ENCODE data around the gene GHRH. TPM values are rescaled to one million over a fixed set of nuclear protein-coding genes. Genes with fewer than 3 reads are reported as not detected.

The GHRH gene
- total RNA-seq, 1 donor from 2014 or later, result not detected

DNA sequence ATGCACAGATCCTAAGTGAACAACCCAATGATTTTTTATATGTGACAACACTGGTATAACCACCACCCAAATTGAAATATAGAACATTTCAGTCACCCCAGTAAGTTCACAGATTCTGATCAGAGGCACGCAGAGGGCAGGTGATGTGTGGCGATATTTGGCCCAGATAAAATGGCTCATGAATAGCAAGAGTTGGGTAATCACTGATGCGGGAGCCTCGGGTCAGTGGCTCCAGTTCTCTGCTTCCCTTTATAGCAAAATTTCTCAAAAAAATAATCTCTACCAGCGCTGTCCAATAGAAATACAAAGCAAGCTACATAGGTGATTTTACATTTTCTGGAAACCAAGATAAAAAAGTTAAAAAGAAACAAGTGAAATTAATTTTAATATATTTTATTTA lies 14.9 kb downstream of the GHRH start:
- H3K36me3 Mint-ChIP-seq, result peaks cover 24% of the 10 kb centered on the region
- DNase-seq (ENCODE audit: low spot score in 2 of 2, unreplicated experiment in 2 of 2), result no peak
- no peaks in the 10 kb centered on the region for H3K27me3 Mint-ChIP-seq (ENCODE audit: low read depth)
- TF ChIP-seq, protein P1, sequence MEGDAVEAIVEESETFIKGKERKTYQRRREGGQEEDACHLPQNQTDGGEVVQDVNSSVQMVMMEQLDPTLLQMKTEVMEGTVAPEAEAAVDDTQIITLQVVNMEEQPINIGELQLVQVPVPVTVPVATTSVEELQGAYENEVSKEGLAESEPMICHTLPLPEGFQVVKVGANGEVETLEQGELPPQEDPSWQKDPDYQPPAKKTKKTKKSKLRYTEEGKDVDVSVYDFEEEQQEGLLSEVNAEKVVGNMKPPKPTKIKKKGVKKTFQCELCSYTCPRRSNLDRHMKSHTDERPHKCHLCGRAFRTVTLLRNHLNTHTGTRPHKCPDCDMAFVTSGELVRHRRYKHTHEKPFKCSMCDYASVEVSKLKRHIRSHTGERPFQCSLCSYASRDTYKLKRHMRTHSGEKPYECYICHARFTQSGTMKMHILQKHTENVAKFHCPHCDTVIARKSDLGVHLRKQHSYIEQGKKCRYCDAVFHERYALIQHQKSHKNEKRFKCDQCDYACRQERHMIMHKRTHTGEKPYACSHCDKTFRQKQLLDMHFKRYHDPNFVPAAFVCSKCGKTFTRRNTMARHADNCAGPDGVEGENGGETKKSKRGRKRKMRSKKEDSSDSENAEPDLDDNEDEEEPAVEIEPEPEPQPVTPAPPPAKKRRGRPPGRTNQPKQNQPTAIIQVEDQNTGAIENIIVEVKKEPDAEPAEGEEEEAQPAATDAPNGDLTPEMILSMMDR (IDR thresholded peaks at IDR 0.05; ENCODE audit: unreplicated experiment), result no peak
- no peak overlapping the region for H3K4me3 Mint-ChIP-seq
- H3K9me3 Mint-ChIP-seq, result no peaks in the 10 kb centered on the region
- H3K27ac Mint-ChIP-seq, result no peak overlapping the region
- no peaks in the 10 kb centered on the region for H3K4me1 Mint-ChIP-seq

DNA sequence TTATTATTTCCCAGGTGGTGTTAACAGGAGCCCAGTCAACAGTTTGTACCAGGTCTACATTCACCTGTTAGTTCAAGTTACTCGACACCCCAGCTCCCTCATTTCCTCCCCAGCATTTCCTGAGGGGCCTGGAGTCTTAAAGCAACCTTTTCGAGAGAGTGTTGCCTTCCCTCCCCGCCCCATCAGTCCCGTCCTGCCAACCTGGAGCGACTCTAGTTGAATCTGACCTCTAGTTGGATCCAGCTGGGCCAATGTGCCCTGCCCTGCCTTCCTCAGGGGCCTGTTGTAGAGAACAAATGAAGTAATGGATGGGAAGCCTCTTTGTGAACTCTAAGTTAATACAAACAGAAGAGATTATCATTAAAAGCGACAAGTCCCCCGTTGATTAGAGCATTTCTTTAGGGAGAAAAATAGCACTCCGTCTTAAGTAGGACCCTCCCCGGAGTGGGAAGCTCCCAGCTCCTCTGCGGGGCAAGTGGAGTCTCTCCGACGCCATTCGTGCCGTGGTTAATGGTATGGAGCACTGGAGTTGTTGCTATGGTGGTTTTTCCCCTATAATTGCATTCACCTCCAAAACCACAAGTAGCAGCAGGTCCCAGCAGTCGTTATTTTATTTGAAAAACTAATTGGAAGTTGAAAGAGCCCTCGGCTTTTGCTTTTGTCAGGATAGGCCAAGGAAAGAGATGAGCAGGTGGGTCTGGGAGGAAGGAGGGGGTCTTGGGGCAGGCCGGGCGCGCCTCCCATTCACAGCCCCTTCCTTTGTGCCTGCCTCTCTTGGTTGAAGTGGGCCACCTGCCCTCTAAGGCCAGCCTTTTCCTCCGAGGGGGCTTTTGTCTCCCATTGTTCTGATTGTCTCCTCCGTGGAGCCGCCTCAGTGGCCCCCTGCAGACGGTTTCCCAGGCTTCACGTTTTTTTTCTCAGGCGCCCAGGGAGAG lies 16.1 kb downstream of the GHRH start:
- no peak for DNase-seq (ENCODE audit: low spot score in 2 of 2, unreplicated experiment in 2 of 2)
- H3K4me1 Mint-ChIP-seq, result no peaks in the 10 kb centered on the region

DNA sequence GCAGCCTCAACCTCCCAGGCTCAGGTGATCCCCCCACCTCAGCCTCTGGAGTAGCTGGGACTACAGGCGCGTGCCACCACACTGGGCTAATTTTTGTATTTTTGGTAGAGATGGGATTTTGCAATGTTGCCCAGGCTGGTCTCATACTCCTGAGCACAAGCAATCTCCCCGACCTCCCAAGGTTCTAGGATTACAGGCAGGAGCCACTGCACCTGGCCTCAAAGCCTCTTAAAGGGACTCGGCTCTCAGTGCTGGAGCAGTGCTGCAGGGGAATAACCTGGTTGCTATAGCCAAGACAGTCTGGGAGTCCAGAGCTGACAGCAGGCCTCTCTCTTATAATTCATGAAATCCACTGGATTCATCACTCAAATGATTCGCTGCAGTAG lies 17.0 kb downstream of the GHRH start:
- Mint-ChIP-seq H3K4me3 (no peak overlapping the region), H3K36me3 (peaks cover 30% of the 10 kb centered on the region), H3K27ac (no peak overlapping the region), H3K27me3 (ENCODE audit: low read depth) (no peaks in the 10 kb centered on the region), H3K4me1 (no peaks in the 10 kb centered on the region), H3K9me3 (no peaks in the 10 kb centered on the region)
- no peak for DNase-seq (ENCODE audit: low spot score in 2 of 2, unreplicated experiment in 2 of 2)
- TF ChIP-seq, protein P1 (IDR thresholded peaks at IDR 0.05; ENCODE audit: unreplicated experiment), result no peak

More for the DNA sequence above, 16.1 kb downstream of the GHRH start:
- Mint-ChIP-seq H3K9me3 (no peaks in the 10 kb centered on the region), H3K4me3 (no peak overlapping the region), H3K27ac (peak overlapping the region; percentile 33), H3K36me3 (peaks cover 32% of the 10 kb centered on the region), H3K27me3 (ENCODE audit: low read depth) (no peaks in the 10 kb centered on the region)
- TF ChIP-seq, protein P1 (IDR thresholded peaks at IDR 0.05; ENCODE audit: unreplicated experiment), result no peak

DNA sequence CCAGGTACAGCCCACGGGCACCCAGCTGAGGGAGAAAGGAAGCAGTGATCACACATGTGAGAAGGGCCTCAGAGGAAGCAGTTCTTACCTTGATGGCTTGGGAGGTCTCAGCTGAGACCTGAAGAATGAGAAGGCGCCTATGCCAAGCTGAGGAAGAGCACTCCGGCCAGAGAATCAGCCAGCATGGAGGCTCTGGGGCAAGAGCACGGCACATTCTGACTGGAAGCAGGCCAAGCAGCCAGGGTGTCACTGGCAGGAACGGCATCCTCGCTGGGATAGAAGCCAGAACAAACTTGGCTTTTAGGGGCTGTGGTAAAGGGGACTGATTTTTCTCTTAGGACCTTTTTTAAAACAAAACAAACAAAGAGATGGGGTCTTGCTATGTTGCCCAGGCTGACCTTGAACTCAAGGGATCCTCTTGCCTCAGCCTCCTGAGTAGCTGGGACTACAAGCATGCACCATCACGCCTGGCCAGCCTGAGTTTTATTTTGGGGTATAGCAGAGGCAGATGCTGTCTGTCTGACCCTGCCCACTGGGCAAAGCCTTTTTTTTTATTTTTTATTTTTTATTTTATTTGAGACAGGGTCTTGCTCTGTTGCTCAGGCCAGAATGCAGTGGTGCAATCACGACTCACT lies 17.6 kb downstream of the GHRH start:
- H3K36me3 Mint-ChIP-seq, result peaks cover 32% of the 10 kb centered on the region
- H3K27ac Mint-ChIP-seq, result no peak overlapping the region
- no peak for DNase-seq (ENCODE audit: low spot score in 2 of 2, unreplicated experiment in 2 of 2)
- H3K4me3 Mint-ChIP-seq, result no peak overlapping the region
- TF ChIP-seq, protein P1 (IDR thresholded peaks at IDR 0.05; ENCODE audit: unreplicated experiment), result no peak
- no peaks in the 10 kb centered on the region for H3K9me3 Mint-ChIP-seq
- no peaks in the 10 kb centered on the region for H3K4me1 Mint-ChIP-seq
- H3K27me3 Mint-ChIP-seq (ENCODE audit: low read depth), result no peaks in the 10 kb centered on the region

DNA sequence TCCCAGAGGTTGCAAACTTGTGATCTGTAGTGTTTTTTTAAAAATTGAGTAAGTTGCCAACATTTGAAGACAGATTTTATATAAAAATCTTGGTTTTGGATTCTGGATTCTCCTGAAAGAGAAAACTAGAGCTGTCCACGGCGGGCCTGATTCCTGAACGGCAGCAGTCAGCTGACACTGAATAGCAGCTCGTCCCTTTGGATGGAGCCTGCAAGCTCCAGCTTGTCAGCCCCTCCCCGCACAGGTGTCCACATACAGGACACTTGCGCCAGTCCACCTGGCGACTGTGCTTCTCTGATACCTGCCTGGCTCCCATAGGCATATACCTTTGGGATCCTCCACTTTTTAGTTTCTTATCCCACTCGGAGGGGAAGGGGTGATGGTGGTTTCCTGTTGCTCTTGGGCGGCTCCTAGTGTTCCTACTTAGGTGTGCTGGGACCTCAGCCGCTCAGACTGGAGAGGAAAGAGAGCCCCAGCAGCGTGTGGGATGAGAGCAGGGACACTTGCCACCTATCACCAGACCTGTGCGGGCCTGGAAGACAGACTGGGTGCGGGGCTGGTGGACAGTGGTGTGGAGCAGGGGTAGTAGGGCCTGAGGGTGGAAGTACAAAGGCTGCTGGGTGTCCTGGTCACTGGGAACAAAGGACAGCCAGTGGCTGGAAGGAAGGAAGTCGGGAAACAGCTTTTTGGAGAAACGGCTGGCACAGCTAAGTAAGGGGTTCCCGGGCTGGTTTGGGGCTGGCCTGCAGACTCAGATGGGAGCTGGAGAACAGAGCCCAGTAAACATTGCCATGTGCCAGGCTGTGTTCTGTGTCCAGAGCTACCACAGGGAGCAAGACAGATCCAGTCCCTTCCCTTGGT lies 18.3 kb downstream of the GHRH start:
- H3K4me1 Mint-ChIP-seq, result no peaks in the 10 kb centered on the region
- H3K27me3 Mint-ChIP-seq (ENCODE audit: low read depth), result no peaks in the 10 kb centered on the region
- TF ChIP-seq, protein P1 (IDR thresholded peaks at IDR 0.05; ENCODE audit: unreplicated experiment), result no peak

More for the DNA sequence above, 18.3 kb downstream of the GHRH start:
- no peaks in the 10 kb centered on the region for H3K9me3 Mint-ChIP-seq
- no peak overlapping the region for H3K27ac Mint-ChIP-seq
- DNase-seq (ENCODE audit: low spot score in 2 of 2, unreplicated experiment in 2 of 2), result no peak
- H3K4me3 Mint-ChIP-seq, result no peak overlapping the region
- H3K36me3 Mint-ChIP-seq, result peaks cover 35% of the 10 kb centered on the region

Measured in mesothelial cell of epicardium (in vitro differentiated cells).